GM19351 (cell line): ENCODE results near the gene DCAF7.

ENCODE experiments used
- ATAC-seq: cut with Tn5 transposase; IDR thresholded peaks from one replicate; pipeline ENCODE4 v1.9.1; 2021; ENCODE audit warnings: mild to moderate bottlenecking, moderate library complexity; ENCODE audit not compliant: unreplicated experiment

The DCAF7 gene

GRCh38 chr17:63623786-63624530 lies 73.7 kb downstream of the DCAF7 start:
- no peak for ATAC-seq

DNA sequence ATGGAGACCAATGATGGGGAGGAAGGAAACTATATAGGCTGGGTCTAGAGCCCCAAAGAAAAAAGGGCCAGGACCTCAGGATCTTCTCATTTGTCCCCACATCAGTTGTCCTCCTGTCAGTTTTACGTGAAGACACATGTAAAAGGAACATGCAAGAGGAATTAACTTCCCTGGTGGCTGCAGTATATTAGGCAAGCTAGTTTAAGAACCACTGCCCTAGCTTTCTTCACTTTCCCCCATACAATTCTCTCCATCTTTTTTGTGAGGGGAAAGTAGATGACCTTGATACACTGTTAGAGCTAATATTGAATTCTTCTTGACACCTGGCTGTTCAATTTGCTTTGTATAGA lies 74.2 kb downstream of the DCAF7 start:
- no peak for ATAC-seq

- ATAC-seq, result no peak
Measured at GRCh38 chr17:63626551-63627180, 76.4 kb downstream of the DCAF7 start.

- ATAC-seq, result no peak
Measured at GRCh38 chr17:63629627-63630026, 79.3 kb downstream of the DCAF7 start.

DNA sequence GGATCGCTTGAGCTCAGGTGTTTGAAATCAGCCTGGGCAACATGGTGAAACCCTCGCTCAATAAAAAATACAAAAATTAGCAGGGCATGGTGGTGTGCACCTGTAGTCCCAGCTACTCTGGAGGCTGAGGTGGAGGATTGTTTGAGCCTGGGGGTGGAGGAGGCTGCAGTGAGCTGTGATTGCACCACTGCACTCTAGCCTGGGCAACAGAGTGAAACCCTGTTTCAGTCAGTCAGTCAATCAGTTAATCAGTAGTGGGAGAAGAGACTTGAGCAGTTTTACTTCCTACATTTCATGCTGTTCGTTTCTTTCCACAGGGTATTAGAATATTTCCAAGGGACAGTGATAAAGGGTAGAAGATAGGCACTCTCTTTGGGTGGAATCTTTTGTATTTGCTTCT lies 80.8 kb downstream of the DCAF7 start:
- ATAC-seq, result no peak

GRCh38 chr17:63631626-63632025 lies 81.3 kb downstream of the DCAF7 start:
- ATAC-seq, result no peak

GRCh38 chr17:63633742-63634141 lies 83.5 kb downstream of the DCAF7 start:
- ATAC-seq, result no peak

GRCh38 chr17:63634163-63634562 lies 83.9 kb downstream of the DCAF7 start:
- ATAC-seq, result no peak

GRCh38 chr17:63634816-63635215 lies 84.5 kb downstream of the DCAF7 start:
- no peak for ATAC-seq

- no peak for ATAC-seq
Measured at GRCh38 chr17:63635290-63635689, 85.0 kb downstream of the DCAF7 start.

GRCh38 chr17:63635787-63636186 lies 85.5 kb downstream of the DCAF7 start:
- no peak for ATAC-seq

DNA sequence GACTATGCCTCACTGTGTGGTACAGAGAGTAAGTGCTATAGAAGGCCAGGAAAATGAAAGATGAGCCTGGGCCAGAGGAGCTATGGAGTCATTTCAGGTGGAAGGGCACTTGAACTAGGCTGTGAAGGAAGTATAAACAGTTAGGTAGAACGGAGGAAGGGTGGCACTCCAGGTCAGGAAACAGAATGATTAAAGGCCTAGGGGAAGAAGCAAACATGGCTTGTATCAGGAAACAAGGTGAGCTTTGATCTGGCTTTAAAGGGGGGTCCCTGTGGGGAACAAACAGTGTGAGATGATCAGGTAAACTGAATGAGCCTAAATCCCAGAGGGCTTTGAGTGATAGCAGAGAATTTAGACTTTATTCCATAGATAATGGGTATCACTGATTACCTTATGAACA lies 88.8 kb downstream of the DCAF7 start:
- ATAC-seq, result no peak

DNA sequence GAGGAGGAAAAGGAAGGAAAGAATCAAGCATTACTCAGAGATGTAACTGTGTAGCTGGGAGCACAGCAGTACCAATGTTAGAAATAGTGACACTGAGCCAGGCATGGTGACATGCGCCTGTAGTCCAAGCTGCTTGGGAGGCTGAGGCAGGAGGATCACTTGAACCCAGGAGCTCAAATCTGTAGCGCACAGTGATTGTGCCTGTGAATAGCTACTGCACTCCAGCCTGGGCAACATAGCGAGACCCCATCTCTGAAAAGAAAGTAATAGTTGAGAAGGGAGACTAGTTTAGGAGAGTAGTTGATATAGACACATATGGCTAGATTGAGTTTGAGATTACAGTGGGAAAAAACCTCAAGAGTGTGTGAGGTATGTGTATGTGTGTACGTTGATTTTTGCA lies 89.8 kb downstream of the DCAF7 start:
- no peak for ATAC-seq

GRCh38 chr17:63641692-63642448 lies 91.6 kb downstream of the DCAF7 start:
- ATAC-seq, result no peak
